Skeletal muscle satellite cell (primary cell): Measurements from ENCODE around the gene UBE2D3.

Experiments
- H3K27me3 ChIP-seq: 2 replicates; pipeline ENCODE4 v1.7.0; 2013; ENCODE audit warnings: low read length; ENCODE audit not compliant: control insufficient read depth, insufficient read depth
- H3K36me3 ChIP-seq: 2 replicates; pipeline ENCODE4 v1.7.0; 2013; ENCODE audit warnings: mild to moderate bottlenecking, control low read depth, low read length; ENCODE audit not compliant: insufficient read depth
- H3K4me1 ChIP-seq: 2 replicates; pipeline ENCODE4 v1.7.0; 2013; ENCODE audit warnings: low read length; ENCODE audit not compliant: control insufficient read depth, insufficient read depth
- H3K4me2 ChIP-seq: 2 replicates; pipeline ENCODE4 v1.7.0; 2013; ENCODE audit warnings: mild to moderate bottlenecking, low read length
- H3K4me3 ChIP-seq: 2 replicates; pipeline ENCODE4 v1.7.0; 2013; ENCODE audit warnings: low read length
- H3K9ac ChIP-seq: 2 replicates; pipeline ENCODE4 v1.7.0; 2013; ENCODE audit warnings: mild to moderate bottlenecking, low read depth, low read length, moderate library complexity
- H3K9me3 ChIP-seq: replicated peaks from 2 replicates; pipeline ENCODE4 v1.7.0; 2013; ENCODE audit warnings: mild to moderate bottlenecking, control low read depth, low read length

UBE2D3 gene

DNA sequence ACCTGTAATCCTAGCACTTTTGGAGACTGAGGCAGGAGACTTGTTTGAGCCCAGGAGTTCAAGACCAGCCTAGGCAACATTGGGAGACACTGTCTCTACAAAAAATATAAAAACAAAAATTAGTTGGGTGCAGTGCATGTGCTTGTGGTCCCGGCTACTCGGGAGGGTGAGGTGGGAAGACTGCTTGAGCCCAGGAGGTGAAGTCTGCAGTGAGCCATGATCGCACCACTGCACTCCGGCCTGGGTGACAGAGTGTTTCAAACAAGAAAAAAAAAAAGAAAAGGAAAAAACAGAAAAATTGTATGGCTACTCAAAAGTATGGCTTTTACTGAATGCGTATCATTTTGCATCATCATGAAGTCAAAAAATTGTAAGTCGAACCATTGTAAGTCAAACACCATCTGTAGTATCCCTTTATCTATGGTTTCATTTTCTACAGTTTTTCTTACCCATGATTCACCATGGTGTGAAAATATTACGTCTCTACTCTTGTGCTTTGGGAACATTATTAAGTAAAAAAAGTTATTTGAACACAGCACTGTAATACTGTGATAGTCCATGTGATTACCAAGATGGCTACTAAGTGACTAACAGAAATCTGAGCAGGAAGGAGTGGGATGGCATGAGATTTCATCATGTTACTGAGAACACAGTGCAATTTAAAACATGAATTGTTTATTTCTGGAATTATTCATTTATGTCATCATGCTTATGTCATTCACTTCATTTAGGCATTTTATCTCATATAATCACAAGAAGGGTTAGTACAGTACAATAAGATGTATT lies 40.1 kb downstream of the UBE2D3 start:
- Histone ChIP-seq H3K27me3 (no peaks in the 10 kb centered on the region), H3K4me3 (no peak overlapping the region), H3K4me2 (no peak overlapping the region), H3K9ac (no peak overlapping the region), H3K9me3 (no peaks in the 10 kb centered on the region), H3K4me1 (peaks cover 13% of the 10 kb centered on the region), H3K36me3 (peaks cover 13% of the 10 kb centered on the region)

DNA sequence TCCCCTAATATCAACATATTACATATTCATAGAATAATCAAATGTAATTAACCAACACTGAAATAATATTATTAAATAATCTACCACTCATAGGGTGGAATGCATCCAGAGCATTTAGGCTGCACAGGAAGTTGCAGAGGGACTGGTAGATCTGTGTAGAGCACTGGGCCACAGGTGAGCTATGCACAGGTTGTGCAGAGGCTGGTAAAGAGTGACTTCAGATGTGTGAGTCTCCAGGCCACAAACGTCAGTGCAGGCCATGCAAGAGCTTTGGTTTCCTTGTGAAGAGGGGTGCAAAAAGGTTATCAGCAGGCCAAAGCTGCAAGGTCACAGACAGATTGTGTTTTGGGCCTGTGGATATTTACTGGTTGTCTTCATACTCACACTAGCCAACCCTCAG lies 41.1 kb downstream of the UBE2D3 start:
- Histone ChIP-seq H3K4me1 (peaks cover 13% of the 10 kb centered on the region), H3K27me3 (no peaks in the 10 kb centered on the region), H3K36me3 (peaks cover 3% of the 10 kb centered on the region), H3K9ac (no peak overlapping the region), H3K9me3 (no peaks in the 10 kb centered on the region), H3K4me2 (no peak overlapping the region), H3K4me3 (no peak overlapping the region)

DNA sequence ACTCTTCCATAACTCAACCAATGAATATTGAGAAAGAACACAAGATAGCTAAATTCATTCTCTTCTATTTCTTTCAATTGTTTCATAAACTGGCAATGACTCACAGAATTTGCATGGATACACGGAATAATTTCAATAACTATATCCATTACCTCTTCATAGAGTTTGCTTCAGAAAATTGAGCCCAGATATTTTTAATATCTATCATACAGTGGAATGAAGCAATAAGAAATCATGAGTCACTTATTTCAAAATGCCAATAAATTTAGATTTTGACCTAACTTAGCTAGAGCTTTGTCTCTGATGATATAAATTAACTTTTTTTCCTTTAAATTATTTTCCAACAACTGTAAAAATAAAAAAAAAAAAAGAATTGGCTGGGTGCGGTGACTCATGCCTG lies 44.3 kb downstream of the UBE2D3 start:
- Histone ChIP-seq H3K4me2 (no peak overlapping the region), H3K9me3 (no peaks in the 10 kb centered on the region), H3K9ac (no peak overlapping the region), H3K27me3 (no peaks in the 10 kb centered on the region), H3K36me3 (no peaks in the 10 kb centered on the region), H3K4me1 (peaks cover 2% of the 10 kb centered on the region), H3K4me3 (no peak overlapping the region)

DNA sequence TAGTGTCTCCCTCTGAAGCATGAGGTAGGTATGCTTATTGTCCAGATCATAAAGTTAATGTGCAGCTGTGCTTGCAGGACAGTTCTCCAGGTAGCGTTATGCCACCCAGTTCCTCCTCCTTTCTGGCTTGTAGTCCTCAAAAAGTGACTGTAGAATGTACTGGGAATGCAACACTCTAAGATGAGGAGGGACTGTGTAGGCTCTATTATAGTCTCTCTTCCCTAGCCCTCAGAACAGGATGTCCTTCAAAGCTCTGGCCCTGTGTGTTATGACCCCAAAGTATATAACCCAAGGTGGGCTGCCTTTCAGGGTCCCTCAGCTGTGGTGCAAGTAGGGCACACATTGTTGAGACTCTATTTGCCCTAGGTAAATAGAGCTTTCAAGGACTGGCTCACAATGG lies 45.8 kb downstream of the UBE2D3 start:
- no peak overlapping the region for H3K4me3 ChIP-seq
- no peaks in the 10 kb centered on the region for H3K9me3 ChIP-seq
- no peak overlapping the region for H3K9ac ChIP-seq
- H3K4me2 ChIP-seq = no peak overlapping the region
- H3K27me3 ChIP-seq = no peaks in the 10 kb centered on the region
- peaks cover 2% of the 10 kb centered on the region for H3K4me1 ChIP-seq
- no peaks in the 10 kb centered on the region for H3K36me3 ChIP-seq

DNA sequence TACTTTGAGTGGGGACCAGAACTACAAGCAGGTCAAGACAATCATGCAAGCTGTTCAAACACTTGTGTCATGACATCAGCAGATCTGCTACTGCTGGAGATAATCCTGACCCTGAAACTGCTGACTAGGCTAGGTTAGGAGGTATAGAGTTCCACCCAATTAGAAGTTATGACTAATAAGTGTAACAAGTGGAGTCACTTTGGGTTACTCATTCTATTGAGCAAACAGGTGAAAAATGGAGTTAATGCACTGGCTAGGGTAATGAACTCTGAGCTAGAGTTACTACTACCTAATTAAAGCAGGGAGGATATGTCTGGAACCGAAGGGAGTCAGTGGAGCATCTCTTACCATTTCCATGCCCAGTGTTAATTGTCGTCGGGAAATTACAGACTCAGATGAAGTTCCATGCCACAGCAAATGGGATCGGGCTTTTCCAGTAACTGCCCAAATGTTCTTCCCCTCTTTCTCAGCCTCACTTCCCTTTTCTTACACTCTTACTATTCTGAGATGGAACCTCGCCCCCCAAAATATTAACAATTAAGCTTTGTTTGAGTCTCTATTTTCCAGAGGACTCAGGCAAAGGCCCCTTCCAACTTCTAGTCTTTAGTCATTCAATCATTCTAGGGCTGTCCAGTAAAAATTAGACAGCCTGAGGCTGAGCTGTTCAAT lies 46.7 kb downstream of the UBE2D3 start:
- H3K36me3 ChIP-seq = no peaks in the 10 kb centered on the region
- no peak overlapping the region for H3K4me2 ChIP-seq
- no peaks in the 10 kb centered on the region for H3K27me3 ChIP-seq
- no peak overlapping the region for H3K4me3 ChIP-seq
- no peaks in the 10 kb centered on the region for H3K9me3 ChIP-seq
- H3K9ac ChIP-seq = no peak overlapping the region
- H3K4me1 ChIP-seq = peaks cover 2% of the 10 kb centered on the region

DNA sequence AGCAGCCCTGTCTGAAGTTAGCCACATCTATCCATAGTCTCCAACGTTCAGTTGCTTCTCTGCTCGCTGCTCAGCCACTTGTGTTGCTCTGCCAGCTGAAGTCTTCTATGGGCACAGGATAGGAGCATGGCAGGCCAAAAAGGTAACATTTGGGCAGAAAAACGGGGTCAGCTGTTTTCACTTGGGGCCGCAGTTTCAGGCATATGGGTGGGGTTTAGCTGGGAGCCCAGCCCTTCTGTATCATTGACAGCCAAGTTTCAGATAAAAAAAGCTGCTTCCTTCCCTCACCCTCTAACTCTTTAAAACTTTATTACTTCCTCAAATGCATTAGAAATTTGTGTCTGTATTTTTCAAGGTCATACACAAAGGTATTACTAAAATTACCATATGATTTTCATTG lies 48.1 kb downstream of the UBE2D3 start:
- Histone ChIP-seq H3K9ac (no peak overlapping the region), H3K4me2 (no peak overlapping the region), H3K4me3 (no peak overlapping the region), H3K27me3 (no peaks in the 10 kb centered on the region), H3K9me3 (no peaks in the 10 kb centered on the region), H3K36me3 (no peaks in the 10 kb centered on the region), H3K4me1 (peaks cover 2% of the 10 kb centered on the region)

DNA sequence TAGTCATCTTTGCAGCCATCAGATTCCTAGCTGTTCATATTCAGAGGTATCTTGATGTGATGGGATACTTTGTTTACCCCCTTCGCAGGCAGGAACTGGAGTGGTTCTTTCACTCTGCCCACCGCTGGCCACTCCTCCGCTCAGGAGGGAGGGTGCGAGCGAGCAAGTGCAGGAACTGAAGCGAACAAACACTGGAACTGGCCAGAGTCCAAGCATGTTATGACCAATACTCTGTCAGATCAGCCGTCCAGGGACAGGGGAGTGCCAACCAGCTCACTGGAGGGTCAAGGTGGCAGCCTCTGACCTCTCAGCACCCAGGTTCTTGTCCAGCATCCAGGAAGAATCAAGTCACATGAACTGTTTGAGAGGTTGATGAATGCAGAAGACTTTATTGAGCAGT lies 48.6 kb downstream of the UBE2D3 start:
- Histone ChIP-seq H3K4me2 (no peak overlapping the region), H3K9me3 (no peaks in the 10 kb centered on the region), H3K4me1 (peaks cover 2% of the 10 kb centered on the region), H3K27me3 (no peaks in the 10 kb centered on the region), H3K4me3 (no peak overlapping the region), H3K36me3 (no peaks in the 10 kb centered on the region), H3K9ac (no peak overlapping the region)

DNA sequence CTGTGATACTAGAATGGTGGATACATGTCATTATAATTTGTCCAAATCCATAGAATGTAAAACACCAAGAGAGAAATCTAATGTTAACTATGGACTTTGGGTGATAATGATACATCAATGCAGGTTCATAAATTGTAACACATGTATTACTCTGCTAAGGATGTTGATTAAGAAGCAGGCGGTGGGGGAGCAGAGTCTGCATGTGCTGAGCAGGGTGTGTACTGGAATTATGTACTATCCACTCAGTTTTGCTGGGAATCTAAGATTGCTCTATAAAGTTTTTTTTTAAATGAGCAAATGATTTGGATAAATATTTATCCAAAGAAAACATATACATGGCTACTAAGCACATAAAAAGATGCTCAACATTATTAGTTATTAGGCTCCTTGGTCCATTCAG lies 51.5 kb downstream of the UBE2D3 start:
- Histone ChIP-seq H3K9ac (no peak overlapping the region), H3K27me3 (no peaks in the 10 kb centered on the region), H3K4me2 (no peak overlapping the region), H3K4me1 (no peaks in the 10 kb centered on the region), H3K9me3 (no peaks in the 10 kb centered on the region), H3K4me3 (no peak overlapping the region), H3K36me3 (no peaks in the 10 kb centered on the region)

DNA sequence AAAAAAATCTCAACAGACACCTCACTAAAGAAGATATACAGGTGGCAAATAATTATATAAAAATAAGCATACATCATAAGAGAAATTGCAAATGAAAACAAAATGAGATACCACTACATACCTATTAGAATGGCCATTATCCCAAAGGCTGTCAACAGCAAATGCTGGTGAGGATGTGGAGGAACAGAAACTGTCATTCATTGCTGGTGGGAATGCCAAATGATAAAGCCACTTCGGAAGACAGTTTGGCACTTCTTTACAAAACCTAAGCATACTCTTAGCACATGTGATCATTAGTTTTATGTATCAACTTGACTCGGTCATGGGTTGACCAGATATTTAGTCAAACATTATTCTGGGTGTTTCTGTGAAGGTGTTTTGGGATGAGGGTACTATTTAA lies 53.1 kb downstream of the UBE2D3 start:
- Histone ChIP-seq H3K9me3 (no peaks in the 10 kb centered on the region), H3K9ac (no peak overlapping the region), H3K36me3 (no peaks in the 10 kb centered on the region), H3K4me2 (no peak overlapping the region), H3K4me3 (no peak overlapping the region), H3K27me3 (no peaks in the 10 kb centered on the region), H3K4me1 (no peaks in the 10 kb centered on the region)

DNA sequence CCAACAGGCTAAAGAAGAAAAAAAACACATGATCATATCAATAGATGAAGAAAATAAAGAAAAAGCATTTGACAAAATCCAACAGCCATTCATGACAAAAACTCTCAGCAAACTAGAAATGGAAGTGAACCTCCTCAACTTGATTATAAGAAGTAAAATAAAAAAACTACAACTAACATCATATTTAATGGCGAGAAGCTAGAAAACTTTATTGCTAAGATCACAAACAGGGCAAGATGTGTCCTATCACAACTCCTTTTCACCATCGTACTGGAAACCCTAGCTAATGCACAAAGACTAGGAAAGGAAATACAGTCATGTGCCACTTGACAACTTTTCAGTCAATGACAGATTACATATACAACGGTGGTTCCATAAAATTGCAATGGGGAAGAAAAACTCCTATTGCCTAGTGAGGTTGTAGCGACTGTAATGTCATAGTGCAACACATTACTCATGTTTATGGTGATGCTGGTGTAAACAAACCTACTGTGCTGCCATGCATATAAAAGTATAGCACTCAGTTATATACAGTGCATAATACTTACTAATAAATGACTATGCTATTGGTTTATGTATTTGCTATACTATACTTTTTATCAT lies 54.5 kb downstream of the UBE2D3 start:
- H3K4me2 ChIP-seq = no peak overlapping the region
- no peaks in the 10 kb centered on the region for H3K27me3 ChIP-seq
- H3K9me3 ChIP-seq = no peaks in the 10 kb centered on the region
- no peak overlapping the region for H3K4me3 ChIP-seq
- H3K36me3 ChIP-seq = no peaks in the 10 kb centered on the region
- no peak overlapping the region for H3K9ac ChIP-seq
- no peaks in the 10 kb centered on the region for H3K4me1 ChIP-seq

DNA sequence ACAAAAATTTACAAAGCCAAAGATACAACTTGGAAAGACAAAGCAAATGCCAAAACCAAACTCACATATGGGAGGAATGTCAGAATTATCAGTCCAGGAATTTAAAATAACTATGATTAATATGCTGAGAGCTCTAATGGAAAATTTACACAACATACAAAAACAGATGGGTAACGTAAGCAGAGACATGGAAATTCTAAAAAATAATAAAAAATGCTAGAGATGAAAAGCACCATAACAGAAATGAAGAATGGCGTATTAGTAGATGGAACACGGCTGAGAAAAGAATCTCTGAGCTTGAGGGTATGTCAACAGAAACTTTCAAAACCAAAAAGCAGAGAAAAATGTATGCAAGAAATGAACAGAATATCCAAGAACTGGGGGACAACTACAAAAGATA lies 62.5 kb downstream of the UBE2D3 start:
- no peak overlapping the region for H3K4me3 ChIP-seq
- H3K4me1 ChIP-seq = peaks cover 5% of the 10 kb centered on the region
- H3K9ac ChIP-seq = no peak overlapping the region
- no peaks in the 10 kb centered on the region for H3K27me3 ChIP-seq
- no peaks in the 10 kb centered on the region for H3K9me3 ChIP-seq
- no peak overlapping the region for H3K4me2 ChIP-seq
- H3K36me3 ChIP-seq = no peaks in the 10 kb centered on the region
